IPS-NIHi7 (cell line): ENCODE results near the gene LHCGR.

Source experiments
- DNase-seq: peaks from one replicate; pipeline ENCODE4 v3.0.0; 2012; ENCODE audit warnings: mixed read lengths; ENCODE audit errors: extremely low spot score

LHCGR gene

DNA sequence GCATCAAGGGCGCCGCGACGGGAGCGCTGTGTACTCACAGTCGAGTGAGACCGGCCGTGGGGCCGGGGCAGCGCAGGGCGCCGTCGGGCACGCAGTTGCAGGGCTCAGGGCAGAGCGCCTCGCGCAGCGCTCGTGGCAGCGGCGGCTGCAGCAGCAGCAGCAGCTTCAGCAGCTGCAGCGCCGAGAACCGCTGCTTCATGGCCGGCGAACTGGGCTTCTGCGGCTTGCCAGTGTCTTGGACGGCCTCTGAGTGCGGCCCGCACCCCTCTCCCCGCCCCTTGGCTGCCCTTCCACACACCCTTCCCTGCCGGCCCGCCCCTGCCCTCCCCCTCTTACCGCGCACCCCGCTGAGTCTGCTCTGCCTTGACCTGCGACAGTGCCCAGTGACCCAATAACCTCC, at the start of gene LHCGR:
TSS of gene LHCGR (minus strand) at position 252 of the 400 bp plus-strand sequence. CDS start at position 199, 53 bp downstream.
- peak; percentile 31 for DNase-seq

DNA sequence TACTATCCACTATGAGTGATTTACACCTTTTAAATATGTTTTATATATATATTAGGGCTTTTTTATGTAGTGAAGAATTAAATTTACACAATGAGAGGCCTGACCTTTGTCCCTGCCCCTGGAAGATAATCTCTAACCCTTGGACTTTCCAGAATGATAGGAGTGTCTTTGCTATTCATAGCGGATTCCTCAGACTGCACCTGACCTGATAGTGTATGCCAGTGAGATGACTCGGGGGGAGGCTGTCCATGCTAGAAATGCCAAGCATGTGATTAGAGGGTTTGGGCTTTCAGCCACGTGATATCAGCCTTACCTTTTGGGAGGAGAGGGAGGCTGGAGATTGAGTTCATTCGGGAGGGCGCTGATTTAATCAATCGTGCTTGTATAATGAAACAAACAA, 44.1 kb upstream of the LHCGR start:
- DNase-seq = no peak

DNA sequence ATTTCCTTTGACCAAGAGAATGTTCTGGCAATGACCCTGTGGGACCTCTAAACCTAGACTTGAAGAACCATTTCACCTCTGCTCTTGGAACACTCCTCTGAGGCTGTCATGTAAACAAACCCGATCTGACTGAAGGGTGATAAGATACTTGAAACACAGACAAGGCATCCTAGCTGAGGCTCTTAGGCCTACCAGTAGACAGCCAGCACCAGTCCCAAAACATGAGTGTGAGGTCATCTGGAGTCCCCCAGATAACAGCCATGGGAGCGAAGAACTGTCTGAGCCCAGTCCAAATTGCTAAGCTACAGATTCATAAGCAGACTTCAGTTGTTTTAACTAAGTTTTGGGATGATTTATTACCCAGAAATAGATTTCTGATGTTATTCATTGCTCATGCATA, 39.5 kb upstream of the LHCGR start:
- DNase-seq = no peak

DNA sequence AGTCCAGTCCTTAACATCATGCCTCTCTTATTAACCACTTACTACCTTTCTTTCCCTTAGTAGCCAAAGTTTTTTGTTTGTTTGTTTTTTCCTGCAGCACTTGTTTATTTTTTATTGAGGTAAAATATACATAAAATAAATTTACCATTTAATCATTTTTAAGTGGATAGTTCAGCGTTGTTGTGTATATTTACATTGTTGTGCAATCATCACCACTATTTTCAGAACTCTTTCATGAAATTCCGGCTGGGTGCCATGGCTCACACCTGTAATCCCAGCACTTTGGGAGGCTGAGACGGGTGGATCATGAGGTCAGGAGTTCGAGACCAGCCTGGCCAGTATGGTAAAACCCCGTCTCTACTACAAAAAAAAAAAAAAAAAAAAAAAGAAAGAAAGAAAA, 38.1 kb upstream of the LHCGR start:
- no peak for DNase-seq

DNA sequence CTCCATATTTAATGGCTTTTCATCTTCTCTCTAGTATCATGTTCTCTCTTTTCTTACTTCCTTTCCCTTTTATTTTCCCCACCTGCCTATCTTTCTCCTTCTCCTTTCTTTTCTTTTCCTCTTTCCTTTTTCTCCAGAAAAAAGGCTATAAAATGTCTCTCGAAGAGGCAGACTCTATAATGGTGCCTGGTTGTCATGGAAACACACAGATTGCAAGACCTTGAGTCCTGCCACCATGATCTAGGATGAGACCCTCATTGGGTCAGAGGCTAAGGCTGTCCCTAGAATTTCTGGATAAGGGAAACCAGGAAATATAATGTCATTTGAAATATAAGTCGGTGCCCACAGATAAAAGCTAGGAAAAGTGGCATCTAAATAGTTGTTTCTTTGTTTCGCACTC, 36.5 kb upstream of the LHCGR start:
- DNase-seq = no peak

DNA sequence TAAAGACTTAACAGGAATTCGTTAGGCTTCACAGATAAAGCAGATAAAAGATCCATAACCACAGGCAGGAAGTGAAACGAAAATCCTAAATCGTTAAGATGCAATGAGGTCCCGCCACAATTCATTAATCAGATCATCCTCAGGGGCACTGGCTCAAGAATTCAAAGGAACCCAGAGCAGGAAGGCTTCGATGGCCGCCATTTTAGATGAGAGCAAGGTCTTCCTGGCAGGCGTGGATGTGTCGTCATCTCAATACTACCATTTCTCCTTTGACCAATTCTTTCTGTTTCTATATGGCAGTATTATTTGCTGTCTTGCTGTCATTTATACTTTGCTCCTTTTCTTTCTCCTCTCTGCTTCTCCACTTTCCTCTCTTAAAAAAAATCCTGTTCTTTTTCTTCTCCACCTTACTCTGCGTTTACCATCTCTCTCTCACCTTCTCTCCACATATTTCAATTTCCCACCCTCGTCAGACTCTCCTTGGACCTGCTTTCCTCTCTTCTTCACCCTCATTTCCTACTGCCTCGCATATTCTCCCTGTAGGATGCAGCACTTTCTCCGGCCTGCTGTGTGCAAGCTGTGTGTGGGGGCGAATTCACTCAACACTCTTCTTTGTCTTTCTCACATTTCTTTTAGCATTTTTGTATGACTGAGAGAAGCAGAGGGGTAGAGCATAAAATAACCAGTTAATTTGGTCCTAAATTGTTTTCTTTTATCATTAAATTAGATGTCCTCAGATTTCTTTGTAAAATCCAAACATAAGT, 35.1 kb upstream of the LHCGR start:
- DNase-seq = no peak

DNA sequence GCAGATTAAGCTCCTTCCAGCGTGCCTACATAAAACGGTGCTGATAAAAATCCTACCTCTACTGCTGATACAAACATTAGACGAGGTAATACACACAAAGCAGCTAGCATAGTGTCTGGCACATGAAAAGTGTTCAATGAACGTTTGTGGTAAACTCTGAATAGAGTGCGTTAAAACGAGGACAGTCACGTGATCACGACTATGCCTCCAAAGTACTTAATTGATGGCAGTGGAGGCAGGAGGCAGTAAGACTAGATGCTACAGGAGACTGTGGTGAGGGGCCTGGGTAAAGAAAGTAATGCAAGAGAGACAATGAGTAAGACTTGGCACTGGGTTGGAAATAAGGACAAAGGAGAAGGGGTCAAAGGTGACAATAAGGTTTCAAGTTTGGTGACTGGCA, 32.1 kb upstream of the LHCGR start:
- no peak for DNase-seq

DNA sequence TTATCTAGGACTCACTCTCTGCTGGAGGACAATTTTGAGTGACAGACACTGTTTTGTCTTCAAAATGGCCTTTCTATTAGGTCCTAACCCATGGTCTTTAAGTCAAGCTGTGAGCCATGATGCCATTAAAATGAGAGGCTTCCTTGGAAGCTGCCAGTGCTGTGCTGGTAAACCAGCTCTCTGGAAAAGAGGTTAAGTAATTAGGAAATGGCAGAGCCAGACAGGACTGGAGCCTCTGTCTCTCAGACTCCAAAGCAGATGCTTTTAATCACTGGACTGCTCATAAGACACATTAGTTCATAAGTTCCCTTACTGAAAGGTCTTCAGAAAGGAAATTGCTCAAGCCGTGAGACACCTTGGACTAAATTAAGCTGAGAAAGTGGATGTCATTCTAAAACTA, 25.8 kb upstream of the LHCGR start:
- DNase-seq = no peak

DNA sequence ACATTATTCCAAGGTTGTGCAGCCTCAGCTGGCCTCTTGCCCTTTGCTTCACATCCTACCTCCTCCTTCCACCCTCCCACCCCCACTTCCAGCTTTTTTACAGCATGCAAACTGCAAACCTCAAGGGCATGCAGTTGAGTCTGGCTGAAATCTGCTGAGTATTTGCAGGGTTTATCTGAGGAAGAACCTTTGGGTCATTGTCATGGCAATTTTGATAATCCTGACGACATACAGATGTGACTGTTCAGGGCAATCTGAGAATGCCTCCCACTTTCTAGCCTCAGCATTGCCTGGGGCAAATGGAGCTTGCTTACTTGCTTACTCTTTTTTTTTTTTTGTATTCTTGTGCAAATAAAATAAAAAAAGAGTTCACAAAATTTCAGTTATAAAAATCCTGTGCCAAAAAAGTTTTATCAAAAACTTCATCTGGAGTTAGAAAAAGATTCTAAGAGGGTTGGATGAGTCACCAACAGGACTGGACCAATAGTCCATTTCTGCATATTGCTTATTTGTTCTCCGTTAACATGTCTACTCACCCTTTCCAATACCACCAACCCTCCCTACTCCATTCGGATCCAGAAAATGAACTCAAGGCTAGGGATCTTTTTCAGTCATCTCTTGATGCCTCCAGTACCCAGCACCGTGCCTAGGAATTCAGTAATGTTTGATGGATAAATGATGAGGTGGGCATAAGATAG, 23.6 kb upstream of the LHCGR start:
- no peak for DNase-seq

DNA sequence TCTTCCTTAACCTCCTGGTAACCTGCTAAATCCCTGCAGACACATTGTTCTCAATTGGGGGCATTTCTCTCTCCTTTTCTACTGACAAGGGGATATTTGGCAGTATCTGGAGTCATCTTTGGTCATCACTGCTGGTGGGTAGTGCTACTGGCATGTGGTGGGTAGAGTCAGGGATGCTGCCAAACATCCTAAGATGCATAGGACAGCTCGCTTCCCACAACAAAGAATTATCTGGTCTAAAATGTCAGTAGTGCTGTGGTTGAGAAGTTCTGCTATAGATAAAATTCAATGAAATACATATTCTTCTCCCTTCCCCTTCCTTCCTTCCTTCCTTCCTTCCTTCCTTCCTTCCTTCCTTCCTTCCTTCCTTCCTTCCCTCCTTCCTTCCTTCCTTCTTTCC, 18.7 kb upstream of the LHCGR start:
- no peak for DNase-seq

DNA sequence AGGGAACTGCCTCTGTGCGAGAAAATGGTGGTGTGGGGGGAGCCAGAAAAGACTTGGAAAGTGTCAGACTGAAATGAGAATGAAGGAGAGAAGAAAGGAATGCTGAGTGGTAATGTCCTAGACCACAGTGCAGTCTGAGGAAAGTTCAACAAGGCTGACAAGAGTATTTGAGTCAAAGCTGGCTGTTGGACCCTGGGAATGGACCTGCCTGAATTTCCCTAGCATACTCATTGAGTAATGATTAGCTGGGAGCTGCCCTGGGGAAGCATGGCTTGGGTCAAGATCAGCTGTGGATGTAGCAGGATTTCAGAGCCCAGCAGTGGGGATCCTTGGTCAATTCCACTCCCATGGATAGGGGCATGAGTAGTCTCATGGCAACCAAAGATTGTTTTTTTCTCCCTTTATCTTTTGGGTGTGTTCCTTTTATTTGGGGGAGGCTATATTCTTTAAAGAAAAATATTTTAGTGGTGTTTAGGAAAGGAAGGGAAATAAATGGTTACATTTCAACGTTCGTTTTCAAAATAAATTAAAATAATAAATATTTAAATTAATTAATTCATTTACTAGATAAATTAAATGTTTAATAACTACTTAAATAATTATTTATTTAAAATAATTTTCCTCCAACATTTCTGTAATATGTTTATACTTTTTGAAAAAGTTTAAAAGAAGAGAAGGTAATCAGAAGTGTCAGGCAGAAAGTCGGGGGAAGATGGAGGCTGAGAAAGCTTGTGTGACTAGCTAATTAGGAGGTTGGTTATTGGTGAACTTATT, 15.9 kb upstream of the LHCGR start:
- DNase-seq = no peak

DNA sequence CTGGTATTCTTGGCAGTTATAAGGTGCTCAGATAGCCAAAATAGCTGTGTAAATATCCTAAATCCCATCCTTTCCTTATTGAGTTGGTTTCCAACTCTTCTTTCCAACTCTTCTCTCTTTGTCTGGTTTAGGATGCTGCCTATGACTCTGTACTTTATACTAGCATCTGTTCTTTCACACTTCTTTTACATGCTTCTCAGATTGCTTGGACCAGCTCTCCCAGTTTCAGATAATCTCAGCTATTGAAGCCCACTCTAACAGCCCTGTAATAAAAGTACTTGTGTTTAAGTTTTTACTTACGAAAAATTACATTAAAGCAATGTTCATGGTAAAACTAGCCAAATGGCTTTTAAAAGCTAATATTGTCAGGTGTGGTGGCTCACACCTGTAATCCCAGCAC, 14.7 kb upstream of the LHCGR start:
- no peak for DNase-seq

DNA sequence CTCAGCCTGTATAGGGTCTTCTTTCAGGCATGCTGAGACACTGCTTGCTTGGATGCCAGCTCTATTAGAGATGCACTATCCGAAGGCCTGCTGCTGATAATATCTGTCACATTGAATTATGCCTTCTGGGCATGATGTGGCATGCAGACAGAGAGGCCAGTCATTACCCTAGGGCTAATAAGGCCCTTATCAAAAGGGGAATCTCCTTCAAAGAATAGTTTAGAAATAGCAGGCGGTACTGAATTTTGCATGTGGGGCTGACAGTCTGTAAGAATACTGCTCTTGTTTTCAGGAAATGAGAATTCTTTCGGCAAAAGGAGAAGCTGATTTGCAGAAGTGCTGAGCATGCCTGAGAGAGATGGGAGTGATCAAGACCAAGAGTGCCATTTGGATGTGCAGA, 13.1 kb upstream of the LHCGR start:
- DNase-seq = no peak

DNA sequence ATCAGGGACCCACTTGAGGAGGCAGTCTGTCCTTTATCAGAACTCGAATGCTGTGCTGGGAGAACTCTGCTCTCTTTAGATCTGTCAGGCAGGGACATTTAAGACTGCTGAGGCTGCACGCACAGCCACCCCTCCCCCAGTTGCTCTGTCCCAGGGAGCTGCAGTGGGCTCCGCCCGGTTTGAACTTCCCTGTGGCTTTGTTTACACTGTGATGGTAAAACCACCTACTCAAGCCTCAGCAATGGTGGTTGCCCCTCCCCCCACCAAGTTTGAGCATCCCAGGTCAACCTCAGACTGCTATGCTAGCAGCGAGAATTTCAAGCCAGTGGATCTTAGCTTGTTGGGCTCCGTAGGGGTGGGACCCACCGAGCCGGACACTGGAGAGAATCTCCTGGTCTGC, 11.8 kb upstream of the LHCGR start:
- DNase-seq = no peak

DNA sequence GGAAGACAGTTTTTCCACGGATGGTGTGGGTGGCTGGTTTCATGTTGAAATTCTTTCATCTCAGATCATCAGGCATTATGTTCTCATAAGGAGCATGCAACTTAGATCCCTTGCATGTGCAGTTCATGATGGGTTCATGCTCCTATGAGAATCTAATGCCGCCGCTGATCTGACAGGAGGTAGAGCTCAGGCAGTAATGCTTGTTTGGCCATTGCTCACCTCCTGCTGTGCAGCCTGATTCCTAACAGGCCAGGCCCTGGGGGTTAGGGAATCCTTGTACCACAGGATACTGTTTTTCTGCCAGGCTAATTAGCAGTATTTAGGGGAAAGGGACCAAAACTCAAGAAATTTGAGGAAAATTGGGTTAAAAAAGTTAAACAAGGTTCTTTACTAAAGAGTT, 5.3 kb upstream of the LHCGR start:
- DNase-seq = no peak

DNA sequence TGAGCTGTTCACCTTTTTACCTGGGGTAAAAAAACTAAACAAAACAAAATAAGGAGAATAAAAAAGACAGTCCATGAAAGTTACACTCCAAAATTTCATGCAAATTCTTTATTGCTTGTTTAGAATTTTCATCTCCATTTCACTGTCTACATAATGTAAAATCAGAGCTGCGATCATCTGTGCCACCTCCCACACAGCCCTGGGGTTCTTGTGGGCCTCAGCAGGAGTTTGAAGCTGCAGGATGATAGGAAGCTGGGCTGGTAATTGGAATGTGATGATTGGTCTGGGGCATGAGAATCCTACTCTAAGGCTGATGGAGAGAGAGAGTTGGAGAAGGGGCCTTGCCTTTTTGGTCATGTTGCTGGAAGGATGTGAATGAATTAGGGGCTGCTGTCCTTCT, 4.2 kb upstream of the LHCGR start:
- no peak for DNase-seq

DNA sequence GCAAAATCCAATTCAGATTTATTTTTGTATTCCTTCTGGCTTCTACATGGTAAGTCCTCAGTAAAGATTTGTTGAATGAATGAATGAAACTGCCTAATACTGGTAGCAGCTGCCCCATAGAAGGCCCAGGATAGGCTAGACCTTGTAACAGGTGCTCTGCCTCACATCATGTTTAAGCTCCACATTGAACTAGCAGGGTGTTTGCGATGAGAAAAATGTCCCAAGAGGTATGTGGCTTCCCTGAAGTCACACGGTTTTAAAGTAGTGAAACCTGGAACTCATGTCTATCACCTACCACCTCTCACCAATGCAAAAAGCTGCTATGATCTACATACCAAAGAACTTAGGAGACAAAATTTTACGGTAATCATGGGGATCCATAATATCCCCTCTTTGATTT, 765 bp upstream of the LHCGR start:
- no peak for DNase-seq

DNA sequence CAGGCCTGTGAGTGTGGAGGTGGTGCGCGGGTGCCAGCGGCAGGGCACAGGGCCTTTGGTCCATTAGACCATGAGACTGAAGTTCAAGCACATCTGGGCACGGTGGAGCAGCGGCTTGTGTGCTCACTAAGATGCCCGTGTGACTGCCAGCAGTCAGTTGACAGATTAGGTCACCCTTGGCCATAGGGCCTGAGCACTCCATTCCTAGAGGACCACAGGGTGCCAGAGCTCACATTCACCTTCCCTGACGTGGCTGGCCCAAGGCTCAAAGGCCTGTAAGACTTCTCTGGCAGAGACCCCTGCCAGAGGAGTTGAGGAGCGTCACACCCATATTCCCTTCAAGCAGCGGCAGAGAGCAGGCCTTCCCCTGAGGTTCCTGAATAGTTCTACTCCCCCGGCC, 650 bp downstream of the LHCGR start:
- DNase-seq = no peak

DNA sequence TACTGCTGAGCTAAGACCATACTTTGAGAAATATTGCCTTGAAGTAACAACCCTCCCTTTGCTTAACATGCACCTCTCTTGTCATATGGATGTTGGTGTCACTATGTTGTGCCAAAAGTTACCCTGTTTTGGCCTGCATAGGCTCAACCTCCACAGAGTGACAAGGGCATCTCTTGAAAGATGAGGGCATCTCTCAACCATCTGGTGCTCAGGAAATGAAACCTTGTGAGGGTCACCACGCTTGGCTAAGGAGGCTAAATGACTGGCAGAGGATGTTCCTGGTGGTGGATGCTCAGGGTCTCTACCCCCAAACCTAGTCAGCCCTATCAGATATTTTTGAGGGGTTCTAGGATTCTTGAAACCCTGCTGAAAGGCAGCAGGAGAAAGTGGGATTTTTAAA, 2.3 kb downstream of the LHCGR start:
- DNase-seq = no peak

DNA sequence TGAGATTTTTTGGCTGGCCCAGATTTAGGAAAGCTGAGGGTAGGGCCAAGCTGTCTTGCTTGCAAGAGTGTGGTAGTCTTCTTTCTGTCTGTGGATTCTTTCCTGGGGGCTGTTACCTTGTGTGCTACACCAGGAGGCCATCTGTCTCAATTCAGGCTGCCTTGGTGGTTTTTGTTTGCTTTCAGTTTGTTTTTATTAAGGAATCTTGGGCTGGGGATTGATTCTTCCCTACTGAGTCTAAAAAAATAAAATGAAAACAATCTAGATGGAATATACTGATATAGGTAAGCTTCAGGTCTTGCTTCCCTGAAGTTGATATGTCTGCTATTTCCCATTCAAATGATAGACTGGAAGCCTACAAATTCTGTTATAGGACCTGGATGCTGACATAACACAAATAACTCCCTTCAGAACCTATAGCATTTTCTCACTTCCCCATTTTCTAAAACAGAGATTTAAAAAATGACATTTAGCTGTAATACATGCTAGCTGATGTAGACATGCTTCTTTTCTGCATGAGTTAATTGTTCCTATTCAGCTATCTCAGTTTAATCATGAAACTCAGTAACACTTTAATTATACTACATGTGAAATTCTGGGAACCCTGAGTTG, 5.3 kb downstream of the LHCGR start:
- no peak for DNase-seq

DNA sequence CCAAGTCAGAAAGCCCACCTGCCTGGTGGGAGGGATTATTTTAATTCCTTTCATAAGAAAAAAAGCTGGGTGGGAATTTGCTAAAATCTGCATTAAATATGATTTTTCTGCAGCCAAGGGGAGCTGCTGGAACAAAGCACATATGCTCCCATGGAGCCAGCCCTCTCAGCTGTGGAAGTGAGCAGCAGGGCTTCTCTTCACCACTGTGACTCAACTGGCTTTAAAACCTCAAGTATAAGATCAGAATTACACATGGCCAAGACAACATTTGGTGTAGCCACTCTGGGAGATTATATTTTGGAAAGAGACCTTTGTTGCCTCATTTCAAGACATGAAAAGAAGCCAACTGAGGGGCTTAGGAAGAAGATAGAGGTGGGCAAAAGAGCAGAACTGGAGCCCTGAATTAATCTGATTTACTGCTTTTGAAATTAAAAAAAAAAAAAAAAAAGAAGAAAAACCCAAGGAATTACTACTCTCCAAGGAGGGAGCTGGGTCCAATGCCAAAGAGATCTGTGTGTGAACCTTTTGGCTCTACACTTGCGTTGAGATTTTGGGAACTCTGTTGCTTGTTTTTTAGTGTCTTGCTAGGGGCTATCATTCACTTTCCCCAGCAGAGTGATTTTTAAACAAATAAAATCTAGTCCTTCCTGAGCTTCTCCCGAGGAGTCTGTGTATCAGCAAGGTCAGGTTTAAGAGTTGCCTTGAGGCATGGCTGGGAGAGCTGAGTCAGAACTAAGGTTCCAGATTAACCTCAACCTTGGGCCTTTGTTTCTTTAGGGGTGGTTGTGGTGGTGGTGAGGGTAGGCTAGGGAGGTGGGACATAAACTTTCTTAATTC, 6.0 kb downstream of the LHCGR start:
- no peak for DNase-seq

DNA sequence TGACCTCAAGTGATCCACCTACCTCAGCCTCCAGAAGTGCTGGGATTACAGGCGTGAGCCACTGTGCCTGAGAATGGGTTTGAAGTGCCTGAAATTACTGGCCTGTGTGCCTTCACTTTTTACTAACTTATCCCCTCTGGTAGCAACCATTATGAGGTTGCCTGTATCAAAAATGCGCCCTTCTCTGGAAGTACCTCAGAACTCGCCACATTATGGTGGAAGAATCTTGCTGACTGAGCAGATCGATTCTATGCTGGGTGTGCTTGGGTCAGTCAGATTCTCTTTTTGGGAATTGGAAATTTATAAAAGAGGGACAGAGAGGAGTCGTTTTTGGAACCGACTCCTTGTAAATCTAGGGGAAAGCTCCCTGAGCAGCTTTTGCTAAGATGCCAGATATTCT, 8.2 kb downstream of the LHCGR start:
- DNase-seq = no peak
